Measurements from ENCODE around the gene YY1.
A peak's percentile ranks its signal among the peaks of the same experiment; 100 is the strongest.
"Not testable (repeated sequence)": the region's sequence is repeated elsewhere in the genome, so short reads cannot be mapped to it uniquely, and the experiment has no call there.

YY1 gene

DNA sequence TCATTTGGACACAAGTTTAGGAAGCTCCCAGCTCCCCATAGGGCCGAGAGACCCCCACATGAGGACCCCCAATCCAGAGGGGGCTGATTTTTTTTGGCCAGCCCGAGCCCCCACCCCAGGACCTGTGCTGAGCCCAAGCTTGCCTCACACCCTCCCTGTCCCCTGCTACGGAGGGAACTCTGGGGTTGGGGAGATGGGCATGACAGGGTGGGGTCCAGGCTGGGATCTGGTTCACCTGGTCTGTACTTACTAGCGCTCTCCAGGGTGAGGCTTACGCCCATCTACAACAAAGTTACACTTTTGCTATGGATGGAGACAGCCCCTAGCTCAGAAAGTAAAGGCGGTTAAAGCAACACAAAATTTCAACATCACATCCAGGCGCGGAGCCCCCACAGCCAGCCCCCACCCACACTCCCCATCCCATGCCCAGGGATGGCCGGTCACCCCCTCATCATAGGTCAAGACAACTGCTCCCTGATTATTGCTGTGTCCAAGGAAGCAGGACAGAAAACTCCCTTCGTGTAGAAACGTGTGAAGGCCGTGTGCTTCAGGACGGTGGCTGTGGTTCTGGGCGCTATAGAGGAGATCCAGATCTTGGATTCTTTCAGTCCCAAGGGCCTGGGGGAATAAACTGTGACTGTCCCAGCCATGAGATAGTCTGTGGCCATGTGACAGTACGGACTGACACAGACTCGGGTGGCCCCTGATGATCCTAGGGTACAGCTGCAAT is 56.6 kb downstream of the YY1 start:
- no peak for DNase-seq

DNA sequence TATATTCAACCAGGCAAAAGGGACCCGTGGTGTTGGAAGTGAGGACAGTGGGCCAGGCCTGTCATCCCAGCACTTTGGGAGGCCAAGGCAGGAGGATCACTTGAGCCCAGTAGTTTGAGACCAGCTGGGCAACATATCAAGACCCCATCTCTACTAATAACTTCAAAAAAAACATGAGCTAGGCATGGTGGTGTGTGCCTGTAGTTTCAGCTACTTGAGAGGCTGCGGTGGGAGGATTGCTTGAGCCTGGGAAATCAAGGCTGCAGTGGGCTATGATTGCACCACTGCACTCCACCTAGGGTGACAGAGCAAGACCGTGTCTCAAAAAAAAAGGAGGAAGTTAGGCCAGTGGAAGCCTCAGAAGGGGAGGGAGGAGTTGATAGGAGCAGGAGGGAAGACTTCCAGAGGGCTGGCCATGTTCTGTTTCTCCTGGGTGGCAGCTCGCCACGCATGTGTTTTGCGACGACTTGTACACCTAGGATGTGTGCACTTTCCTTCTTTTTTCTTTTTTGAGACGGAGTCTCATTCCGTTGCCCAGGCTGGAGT is 57.2 kb downstream of the YY1 start:
- peak in 1 of 56 donors; percentile 24 for DNase-seq

DNA sequence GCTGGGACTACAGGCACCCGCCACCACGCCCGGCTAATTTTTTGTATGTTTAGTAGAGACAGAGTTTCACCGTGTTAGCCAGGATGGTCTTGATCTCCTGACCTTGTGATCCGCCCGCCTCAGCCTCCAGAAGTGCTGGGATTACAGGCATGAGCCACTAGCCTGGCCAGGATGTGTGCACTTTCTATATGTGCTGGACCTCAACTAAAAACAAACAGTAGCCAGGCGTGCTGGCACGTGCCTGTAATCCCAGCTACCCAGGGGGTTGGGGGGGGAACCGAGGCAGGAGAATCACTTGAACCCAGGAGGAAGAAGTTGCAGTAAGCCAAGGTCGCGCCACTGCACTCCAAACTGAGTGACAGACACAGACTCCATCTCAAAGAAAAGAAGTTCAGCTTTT is 57.8 kb downstream of the YY1 start:
- not testable (repeated sequence) for DNase-seq

DNA sequence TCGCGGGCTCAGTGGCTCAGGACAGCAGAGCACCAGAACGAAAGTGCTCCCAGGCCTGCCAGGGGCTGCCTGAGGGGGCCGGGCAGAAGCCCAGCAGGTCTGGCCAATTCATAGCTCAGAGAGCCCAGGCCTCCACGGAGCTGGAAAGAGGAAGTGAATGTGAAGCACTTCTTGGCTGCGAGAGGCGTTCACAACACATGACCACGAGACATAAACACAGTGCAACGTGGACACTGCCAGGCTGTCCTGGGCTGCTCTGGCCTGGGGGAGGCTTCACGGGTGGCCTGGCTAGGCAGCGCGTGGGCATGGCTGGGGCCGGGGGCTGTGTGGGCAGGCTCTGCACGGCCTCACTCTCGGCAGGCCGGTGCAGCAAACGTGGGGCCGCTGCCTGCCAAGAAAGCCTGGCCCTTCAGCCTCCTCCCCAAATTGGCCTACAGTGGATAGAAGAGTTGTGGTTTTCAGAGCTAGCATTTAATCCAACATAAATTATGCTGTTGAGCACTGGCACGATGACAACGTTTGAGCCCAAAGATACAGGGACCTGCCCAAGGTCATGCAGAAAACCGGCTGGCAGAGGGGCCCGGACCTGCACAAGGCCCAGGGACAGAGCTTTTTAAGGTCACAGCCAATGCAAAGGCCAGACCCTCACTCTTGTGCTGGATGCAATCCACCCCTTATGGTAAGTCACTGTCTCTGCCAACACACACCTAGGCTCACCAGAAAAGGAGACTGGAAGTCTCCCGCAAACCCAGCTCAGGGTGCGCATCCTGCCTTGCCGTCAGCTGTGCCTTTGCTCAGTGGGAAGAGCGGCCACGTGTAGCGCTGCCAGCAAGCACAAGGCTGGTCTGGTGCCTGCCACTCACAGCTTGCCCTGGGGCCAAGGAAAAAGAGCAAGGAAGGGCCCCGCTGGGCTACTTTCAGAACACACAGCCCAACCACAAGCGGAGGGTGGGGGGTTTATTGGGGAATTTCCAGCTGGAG is 58.7 kb downstream of the YY1 start:
- peak in 48 of 56 donors; percentile 20 to 83 (median 54) for DNase-seq

DNA sequence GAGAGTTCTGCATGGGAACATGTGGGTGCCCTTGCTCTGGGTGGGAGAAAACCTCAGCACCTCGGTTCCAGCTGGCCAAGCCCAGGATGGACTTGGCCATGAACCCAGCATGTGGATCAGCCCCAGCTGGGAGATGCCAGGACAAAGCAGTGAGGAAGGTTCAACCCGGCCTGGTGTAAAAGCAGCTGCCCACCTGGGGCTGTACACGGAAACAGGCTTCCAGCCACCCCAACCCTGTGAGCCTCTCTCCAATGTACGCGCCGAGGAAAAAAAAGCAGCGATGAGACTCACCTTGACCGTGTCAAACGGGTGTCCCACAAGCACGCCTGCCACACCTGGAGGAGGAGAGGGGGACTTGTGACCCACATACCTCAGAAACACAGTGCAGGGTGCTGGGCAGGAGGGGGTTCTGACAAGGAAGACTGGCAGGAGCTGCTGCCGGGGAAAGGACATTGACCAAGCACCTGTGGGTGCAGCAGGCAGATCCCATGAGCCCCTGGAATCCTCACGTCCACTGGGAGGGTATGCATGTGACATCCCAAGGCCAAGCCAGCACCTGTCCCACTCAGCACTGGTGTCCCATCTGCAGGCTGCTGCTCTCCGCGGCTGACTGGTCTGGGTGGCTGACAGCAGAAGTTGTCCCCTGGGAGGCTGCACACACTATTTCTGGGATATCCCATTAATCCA is 59.8 kb downstream of the YY1 start:
- no peak for DNase-seq

DNA sequence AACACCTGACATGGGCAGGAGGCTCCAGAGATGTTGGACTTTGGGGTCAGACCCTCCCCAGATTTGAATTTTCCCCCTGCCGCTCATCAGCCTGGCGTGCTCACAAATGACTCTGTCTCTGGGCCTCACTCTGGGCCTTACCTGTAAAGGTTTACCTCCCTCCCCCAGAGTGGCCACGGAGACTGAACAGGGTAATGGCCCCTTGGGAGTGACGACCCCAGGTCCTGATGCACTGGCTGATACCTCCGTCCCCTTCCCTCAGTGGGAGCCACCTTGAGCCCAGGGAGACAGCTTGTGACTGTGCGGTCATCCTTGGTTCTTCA is 60.3 kb downstream of the YY1 start:
- DNase-seq: no peak

DNA sequence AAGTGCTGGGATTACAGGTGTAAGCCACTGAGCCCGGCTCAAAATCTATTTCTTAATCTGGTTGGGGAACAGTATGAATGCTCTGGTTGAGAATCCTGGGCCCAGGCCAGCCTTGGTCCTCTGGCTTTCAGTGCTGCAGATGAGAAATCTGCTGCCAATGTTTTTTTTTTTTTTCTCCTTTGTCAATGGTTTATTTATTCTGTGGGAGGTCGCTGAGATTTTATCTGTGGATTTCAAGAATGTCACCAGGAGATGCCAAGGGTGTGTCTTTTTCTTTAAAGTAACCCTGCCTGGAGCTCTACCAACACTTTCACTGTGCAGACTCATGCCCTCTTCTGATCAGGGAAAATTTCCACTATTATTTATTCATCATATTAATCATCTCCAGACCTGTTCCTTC is 63.7 kb downstream of the YY1 start:
- no peak for DNase-seq

DNA sequence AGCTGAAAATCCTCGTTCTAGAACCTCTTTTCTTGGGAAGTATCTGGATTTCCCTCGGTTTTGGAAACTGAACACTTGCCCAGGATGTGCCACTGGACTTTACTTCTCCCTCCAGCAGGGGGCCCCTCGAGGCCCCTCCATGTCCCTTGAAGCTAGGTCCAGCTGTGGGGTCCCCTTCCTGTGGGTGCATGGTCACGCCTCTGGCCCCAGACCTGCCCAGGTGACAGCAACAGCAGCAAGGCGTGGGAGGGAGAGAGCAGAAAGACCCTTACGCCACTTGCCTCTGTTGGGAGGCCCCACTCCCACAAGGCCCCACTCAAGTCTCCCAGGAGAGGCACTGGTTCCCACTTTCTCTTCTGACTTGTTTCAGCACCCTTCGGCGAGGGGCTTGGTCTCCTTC is 64.2 kb downstream of the YY1 start:
- DNase-seq: peak in 1 of 56 donors; percentile 23

DNA sequence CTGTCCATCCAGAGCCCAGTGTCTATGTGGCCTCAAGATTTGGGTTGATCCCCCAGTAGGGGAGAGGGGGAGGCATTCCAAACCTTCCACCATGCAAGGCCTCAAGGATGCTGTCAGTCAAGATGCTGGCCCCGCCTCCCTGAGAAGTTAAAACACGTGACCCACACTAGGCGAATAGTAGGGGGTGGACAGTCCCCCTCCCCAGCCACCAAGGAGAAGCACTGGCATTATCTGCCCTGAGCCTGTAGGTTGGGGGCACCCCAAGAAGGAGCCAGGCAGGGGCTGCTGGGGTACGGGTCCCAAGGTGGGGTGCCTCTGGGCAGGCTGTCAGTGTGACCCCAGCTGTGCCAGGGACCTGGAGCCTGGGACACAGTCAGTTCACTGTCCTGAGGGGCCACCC is 65.0 kb downstream of the YY1 start:
- no peak for DNase-seq

DNA sequence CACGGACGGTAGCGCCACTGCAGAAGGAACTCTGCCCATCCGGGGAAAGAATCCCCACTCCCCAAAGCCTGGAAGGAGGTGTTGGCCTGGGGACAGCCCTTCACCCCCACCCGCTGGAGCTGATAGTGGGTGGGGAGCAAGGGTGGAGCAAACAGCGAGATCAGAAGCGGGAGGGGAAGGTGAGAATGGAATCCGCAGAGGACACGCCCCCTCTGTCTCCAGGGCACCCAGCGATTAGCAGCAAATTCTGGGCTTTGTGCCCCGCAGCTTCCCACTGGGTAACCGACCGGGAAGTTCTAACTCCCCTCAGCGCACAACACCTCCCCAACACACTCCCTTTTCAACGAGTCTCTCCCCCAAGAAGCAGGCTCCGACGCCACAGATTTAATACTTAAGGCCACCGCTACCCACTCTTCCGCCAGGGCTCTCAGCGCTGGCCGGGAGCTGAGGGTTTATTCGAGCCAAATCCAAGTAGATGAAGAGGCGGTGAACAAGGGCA is 65.9 kb downstream of the YY1 start:
- DNase-seq: peak in 36 of 56 donors; percentile 11 to 81 (median 43)

DNA sequence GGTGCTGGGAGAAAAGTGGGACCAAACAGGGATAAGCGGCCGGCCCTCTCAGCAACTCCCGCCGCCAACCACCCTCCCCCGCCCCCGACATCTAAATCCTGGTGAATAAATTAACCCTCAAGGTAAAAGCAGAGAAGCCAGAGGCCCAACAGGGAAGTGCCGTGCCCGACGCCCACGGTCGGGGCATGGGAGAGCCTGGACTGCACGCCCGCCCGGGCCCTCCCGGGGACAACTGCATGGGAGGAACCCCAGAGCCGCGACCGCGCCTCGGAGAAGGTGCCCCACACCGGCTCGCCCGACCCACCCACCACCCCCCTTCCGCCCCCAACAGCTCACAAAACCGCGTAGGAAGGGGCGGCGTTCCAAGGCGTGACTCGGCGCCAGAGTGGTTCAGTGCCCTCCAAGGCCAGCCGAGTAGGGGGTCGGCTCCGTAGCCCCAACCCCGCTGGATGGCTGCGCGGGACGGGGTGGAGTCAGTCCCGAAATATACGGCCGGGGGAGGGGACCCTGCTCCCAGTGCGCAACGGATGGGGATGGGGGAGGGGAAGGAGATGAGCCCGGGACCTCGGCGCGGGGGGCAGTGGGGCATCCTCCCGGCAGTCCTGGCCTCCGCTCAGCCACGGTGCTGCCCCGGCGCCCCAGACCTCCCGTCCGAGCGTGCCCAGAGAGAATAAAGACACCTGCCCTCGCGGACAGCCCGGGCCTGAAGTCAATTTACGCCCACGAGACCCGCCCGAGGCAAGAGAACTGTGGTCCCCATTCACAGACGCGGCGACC is 66.6 kb downstream of the YY1 start:
- DNase-seq: peak in 11 of 56 donors; percentile 23 to 61 (median 38)

DNA sequence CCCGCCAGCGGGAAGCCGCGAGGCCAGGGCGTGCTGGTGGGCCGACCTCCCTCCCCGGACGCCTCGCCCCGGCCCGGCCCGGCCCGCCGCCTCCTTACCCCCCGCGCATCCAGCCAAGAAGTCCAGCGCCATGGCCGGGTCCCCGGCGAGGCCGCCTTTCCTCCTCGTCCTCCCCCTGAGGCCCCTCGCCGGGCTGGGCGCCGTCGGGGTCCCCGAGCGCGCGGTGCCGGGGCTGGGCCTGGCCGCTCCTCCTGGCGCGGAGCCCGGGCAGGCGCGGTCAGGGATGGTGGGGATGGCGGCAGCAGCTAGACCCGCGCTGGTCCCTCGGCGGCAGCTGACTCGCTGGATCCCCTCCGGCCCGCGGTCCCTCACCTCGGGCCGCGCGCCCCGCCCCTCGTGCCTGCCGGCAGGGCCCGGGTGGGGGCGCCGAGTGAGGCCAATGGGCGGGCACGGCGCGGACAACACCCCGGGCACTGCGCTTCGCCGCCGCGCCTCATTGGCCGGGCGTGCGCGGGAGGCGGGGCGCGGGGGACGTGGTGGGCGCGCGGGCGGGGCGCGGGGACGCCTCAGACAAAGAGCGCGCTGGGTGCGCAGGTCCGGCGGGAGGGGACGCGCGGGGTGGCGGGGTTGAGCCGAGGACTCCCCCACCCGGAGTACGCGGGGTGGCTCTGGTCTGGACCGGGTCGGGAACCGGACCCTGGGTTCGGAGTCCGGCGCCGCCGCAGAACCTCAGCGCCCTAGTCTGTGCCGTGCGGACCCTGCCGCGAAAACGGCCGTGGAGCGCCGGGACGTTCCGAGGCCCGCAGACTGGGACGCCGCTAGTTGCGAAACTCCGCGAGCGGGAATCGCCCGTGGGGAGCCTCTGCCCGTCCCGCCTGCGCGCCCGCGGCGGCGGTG is 67.4 kb downstream of the YY1 start, which contains the start of gene SLC25A29:
TSS of gene SLC25A29 (minus strand) at position 344 of the 897 bp plus-strand sequence. CDS start at position 132, 212 bp downstream.
- peak; percentile 15 to 97 (median 85) for DNase-seq

DNA sequence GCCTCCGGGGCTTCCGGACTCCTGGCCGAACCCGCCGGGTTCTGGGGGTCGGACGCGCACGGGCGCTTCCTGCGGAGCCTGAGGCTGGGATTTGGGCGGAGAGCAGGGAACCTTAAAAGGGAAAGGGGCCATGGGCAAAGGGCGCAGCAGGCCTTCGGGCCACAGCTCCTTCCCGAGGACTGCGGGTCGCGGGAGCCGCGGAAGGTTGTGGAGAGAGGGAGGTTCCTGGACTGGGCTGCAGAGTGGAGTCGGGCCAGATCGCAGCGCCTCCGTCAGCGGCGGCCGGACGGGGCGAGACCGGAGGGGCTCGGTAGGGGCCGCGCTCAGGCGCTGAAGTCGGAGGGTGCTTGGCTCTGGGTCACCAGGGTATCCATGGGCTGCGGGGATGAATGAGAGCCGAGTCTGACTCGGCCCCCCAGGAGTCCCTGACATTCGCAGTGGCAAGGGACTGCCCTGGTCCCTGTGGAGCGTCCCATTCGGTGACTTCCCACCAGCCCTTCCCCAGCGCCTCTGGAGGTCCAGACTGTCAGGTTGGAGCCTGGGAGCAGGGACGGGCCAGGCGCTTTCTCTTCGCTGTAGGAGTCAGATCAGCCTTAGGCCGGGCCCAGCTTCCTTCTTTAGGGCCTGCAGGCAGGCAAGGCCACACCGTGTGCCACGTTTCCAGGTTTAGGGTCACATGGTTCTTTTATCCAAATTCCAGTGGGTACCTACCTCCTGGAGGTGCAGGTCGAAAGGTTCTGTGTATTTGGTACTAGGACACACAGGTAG is 68.2 kb downstream of the YY1 start:
- DNase-seq: peak in 4 of 56 donors; percentile 29 to 44 (median 32)

DNA sequence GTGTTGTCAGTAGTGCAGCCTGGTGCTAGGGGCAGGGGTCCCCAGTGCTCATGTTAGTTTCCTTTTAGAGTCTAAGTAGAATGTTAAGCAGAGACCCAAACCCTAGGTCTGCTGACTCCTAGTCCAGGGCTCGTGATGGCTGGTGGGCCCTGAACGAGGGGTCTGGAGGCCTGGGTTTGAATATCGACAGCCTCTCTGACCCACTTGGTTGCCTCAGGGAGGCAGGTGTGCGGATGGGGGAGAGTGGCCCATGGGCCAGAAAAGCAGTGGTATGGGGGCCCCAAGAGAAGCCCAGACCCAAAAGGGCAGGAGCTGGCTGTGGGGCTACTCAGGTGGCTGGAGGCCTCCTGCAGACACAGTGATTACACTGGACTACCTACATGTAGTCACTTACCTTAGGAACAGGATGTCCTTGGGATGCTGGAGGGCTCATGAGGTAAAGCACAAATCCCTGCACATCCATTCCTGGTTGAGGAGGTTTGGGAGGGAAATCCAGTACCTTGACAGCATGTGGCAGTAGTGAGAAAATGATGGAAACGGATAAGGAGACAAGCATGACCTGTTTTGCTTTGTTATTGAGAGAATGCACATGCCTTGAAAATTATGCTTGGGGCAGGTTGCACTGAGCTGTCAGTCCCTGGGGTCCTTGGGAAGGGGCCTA is 69.0 kb downstream of the YY1 start:
- DNase-seq: no peak

DNA sequence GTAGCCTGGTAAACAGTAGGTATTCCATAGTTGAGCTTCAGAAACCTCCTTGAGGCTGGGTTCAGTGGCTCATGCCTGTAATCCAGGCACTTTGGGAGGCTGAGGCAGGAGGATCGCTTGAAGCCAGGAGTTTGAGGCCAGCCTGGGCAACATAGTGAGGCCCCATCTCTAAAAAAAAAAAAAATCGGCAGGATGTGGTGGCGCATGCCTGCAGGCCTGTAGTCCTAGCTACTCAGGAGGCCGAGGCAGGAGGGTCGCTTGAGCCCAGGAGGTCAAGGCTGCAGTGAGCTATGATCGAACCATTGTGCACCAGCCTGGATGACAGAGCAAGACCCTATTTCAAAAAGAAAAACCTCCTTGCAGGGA is 69.5 kb downstream of the YY1 start:
- DNase-seq: not testable (repeated sequence)

DNA sequence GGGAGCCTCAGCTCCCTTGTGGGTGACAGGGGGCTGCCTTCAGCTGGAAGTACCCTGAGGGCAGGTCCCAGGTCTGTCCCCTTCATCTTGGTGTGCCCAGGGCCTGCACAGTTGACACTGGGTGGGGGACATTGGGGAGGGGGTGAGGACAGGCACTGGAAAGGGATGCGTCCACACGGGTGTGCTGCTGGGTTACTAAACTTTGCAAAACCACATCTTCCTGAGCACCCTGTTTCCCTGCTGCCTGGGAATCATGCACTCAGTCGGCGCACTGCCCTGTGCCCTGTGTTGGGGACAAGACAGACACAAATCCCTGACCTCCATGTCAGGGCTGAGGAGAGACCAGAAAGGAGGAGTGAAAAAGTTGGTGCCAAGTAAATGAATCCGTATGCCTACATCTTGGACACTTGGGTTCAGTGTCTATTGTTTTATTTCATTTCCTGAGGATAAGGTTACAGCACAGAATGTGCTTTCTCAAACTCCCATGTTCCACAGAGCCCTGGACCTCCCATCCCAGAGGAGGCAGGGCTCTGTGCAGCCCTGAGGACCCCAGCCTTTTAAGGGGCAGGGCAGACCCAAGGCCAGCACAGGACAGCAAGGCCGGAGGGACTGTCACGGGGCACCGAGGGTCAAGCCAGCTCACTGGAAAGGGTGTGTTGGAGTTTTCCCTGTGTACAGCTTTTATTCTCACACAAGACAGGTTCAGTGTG is 70.2 kb downstream of the YY1 start:
- no peak for DNase-seq

All from nucleus accumbens (tissue), 56 donors.